HEK293 (cell line): ENCODE measurements around the gene CDT1.

ENCODE experiments used
- ELK4 ChIP-seq: IDR thresholded peaks from 2 replicates; pipeline ENCODE4 v1.6.1; 2011; ENCODE audit warnings: mild to moderate bottlenecking, low read depth, low read length, borderline replicate concordance
- HOXD13 ChIP-seq: sonication (generic); formaldehyde crosslinking; IDR thresholded peaks from 2 replicates; pipeline ENCODE4 v1.8.0; 2022; ENCODE audit warnings: missing genetic modification reagents, borderline replicate concordance
- REST ChIP-seq: fragments of 450-650 bp; formaldehyde crosslinking; IDR thresholded peaks from 2 replicates; pipeline ENCODE4 v1.5.1; 2016; ENCODE audit warnings: missing biosample characterization, missing genetic modification characterization
- ZBTB20 ChIP-seq: fragments of 450-650 bp; formaldehyde crosslinking; IDR thresholded peaks from 2 replicates; pipeline ENCODE4 v1.5.1; 2016; ENCODE audit warnings: missing biosample characterization, missing genetic modification characterization
- ZBTB21 ChIP-seq: fragments of 450-650 bp; formaldehyde crosslinking; IDR thresholded peaks from 2 replicates; pipeline ENCODE4 v1.5.1; 2017; ENCODE audit warnings: missing biosample characterization, missing genetic modification characterization
- ZBTB48 ChIP-seq: fragments of 450-650 bp; formaldehyde crosslinking; IDR thresholded peaks from 2 replicates; pipeline ENCODE4 v1.5.1; 2016; ENCODE audit warnings: missing biosample characterization, missing genetic modification characterization
- ZBTB7A ChIP-seq: fragments of 450-650 bp; formaldehyde crosslinking; IDR thresholded peaks from 2 replicates; pipeline ENCODE4 v1.5.1; 2016; ENCODE audit warnings: low read depth, missing biosample characterization, missing genetic modification characterization
- ZNF174 ChIP-seq: fragments of 450-650 bp; formaldehyde crosslinking; IDR thresholded peaks from 2 replicates; pipeline ENCODE4 v1.5.0; 2017; ENCODE audit warnings: missing biosample characterization, mild to moderate bottlenecking, missing genetic modification characterization
- ZNF19 ChIP-seq: fragments of 450-650 bp; formaldehyde crosslinking; IDR thresholded peaks from 2 replicates; pipeline ENCODE4; 2016; ENCODE audit warnings: missing biosample characterization, missing genetic modification characterization, low read depth
- ZNF211 ChIP-seq: fragments of 450-650 bp; formaldehyde crosslinking; IDR thresholded peaks from 2 replicates; pipeline ENCODE4 v1.5.1; 2016; ENCODE audit warnings: low read depth, missing biosample characterization, missing genetic modification characterization
- ZNF266 ChIP-seq: fragments of 450-650 bp; formaldehyde crosslinking; IDR thresholded peaks from 2 replicates; pipeline ENCODE4 v1.5.1; 2016; ENCODE audit warnings: missing biosample characterization, missing genetic modification characterization, low read depth
- ZNF324 ChIP-seq: fragments of 450-650 bp; formaldehyde crosslinking; IDR thresholded peaks from 2 replicates; pipeline ENCODE4 v1.5.1; 2016; ENCODE audit warnings: missing biosample characterization, missing genetic modification characterization
- ZNF48 ChIP-seq: fragments of 450-650 bp; formaldehyde crosslinking; IDR thresholded peaks from 2 replicates; pipeline ENCODE4 v1.5.1; 2016; ENCODE audit warnings: missing biosample characterization, missing genetic modification characterization
- ZNF558 ChIP-seq: fragments of 450-650 bp; formaldehyde crosslinking; IDR thresholded peaks from 2 replicates; pipeline ENCODE4 v1.5.1; 2016; ENCODE audit warnings: missing biosample characterization, missing genetic modification characterization
- ZNF561 ChIP-seq: fragments of 450-650 bp; IDR thresholded peaks from 2 replicates; pipeline ENCODE4 v1.5.1; 2018; ENCODE audit warnings: missing biosample characterization, missing genetic modification characterization, borderline replicate concordance
- ZNF585B ChIP-seq: fragments of 450-650 bp; formaldehyde crosslinking; IDR thresholded peaks from 2 replicates; pipeline ENCODE4 v1.5.1; 2016; ENCODE audit warnings: missing biosample characterization, missing genetic modification characterization
- ZNF621 ChIP-seq: fragments of 450-650 bp; formaldehyde crosslinking; IDR thresholded peaks from 2 replicates; pipeline ENCODE4 v1.5.1; 2017; ENCODE audit warnings: missing biosample characterization, missing genetic modification characterization
- ZNF629 ChIP-seq: fragments of 450-650 bp; formaldehyde crosslinking; IDR thresholded peaks from 2 replicates; pipeline ENCODE4 v1.5.1; 2017; ENCODE audit warnings: missing biosample characterization, missing genetic modification characterization
- ZNF639 ChIP-seq: fragments of 450-650 bp; formaldehyde crosslinking; IDR thresholded peaks from 2 replicates; pipeline ENCODE4 v1.5.1; 2016; ENCODE audit warnings: missing biosample characterization, missing genetic modification characterization
- ZNF76 ChIP-seq: fragments of 450-650 bp; formaldehyde crosslinking; IDR thresholded peaks from 2 replicates; pipeline ENCODE4; 2016; ENCODE audit warnings: low read depth, missing biosample characterization, missing genetic modification characterization, borderline replicate concordance
- ZNF768 ChIP-seq: fragments of 450-650 bp; formaldehyde crosslinking; IDR thresholded peaks from 2 replicates; pipeline ENCODE4 v1.5.1; 2018; ENCODE audit warnings: missing biosample characterization, mild to moderate bottlenecking, missing genetic modification characterization
- ZSCAN4 ChIP-seq: fragments of 450-650 bp; formaldehyde crosslinking; IDR thresholded peaks from 2 replicates; pipeline ENCODE4 v1.5.1; 2017; ENCODE audit warnings: missing biosample characterization, missing genetic modification characterization
- TF ChIP-seq, protein P1 (sequence below): fragments of 450-650 bp; formaldehyde crosslinking; IDR thresholded peaks from 2 replicates; pipeline ENCODE4 v1.5.1; 2016; ENCODE audit warnings: missing biosample characterization, missing genetic modification characterization
- TF ChIP-seq, protein P2 (sequence below): fragments of 450-650 bp; formaldehyde crosslinking; IDR thresholded peaks from 2 replicates; pipeline ENCODE4 v1.5.1; 2016; ENCODE audit warnings: missing biosample characterization, missing genetic modification characterization
- TF ChIP-seq, protein P3 (sequence below): fragments of 450-650 bp; formaldehyde crosslinking; IDR thresholded peaks from 2 replicates; pipeline ENCODE4 v1.5.1; 2017; ENCODE audit warnings: missing biosample characterization, missing genetic modification characterization

Gene CDT1

GRCh38 chr16:88782454-88783390 lies 20.9 kb upstream of the CDT1 start (continued):
- TF ChIP-seq, protein P1, sequence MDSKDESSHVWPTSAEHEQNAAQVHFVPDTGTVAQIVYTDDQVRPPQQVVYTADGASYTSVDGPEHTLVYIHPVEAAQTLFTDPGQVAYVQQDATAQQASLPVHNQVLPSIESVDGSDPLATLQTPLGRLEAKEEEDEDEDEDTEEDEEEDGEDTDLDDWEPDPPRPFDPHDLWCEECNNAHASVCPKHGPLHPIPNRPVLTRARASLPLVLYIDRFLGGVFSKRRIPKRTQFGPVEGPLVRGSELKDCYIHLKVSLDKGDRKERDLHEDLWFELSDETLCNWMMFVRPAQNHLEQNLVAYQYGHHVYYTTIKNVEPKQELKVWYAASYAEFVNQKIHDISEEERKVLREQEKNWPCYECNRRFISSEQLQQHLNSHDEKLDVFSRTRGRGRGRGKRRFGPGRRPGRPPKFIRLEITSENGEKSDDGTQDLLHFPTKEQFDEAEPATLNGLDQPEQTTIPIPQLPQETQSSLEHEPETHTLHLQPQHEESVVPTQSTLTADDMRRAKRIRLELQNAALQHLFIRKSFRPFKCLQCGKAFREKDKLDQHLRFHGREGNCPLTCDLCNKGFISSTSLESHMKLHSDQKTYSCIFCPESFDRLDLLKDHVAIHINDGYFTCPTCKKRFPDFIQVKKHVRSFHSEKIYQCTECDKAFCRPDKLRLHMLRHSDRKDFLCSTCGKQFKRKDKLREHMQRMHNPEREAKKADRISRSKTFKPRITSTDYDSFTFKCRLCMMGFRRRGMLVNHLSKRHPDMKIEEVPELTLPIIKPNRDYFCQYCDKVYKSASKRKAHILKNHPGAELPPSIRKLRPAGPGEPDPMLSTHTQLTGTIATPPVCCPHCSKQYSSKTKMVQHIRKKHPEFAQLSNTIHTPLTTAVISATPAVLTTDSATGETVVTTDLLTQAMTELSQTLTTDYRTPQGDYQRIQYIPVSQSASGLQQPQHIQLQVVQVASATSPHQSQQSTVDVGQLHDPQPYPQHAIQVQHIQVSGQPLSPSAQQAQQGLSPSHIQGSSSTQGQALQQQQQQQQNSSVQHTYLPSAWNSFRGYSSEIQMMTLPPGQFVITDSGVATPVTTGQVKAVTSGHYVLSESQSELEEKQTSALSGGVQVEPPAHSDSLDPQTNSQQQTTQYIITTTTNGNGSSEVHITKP (tag by site-specific recombination): no peak; the same call in 1 of the 2 replicates
- TF ChIP-seq ZNF48 (tag by site-specific recombination): no peak
- TF ChIP-seq, protein P2, sequence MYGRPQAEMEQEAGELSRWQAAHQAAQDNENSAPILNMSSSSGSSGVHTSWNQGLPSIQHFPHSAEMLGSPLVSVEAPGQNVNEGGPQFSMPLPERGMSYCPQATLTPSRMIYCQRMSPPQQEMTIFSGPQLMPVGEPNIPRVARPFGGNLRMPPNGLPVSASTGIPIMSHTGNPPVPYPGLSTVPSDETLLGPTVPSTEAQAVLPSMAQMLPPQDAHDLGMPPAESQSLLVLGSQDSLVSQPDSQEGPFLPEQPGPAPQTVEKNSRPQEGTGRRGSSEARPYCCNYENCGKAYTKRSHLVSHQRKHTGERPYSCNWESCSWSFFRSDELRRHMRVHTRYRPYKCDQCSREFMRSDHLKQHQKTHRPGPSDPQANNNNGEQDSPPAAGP (tag by site-specific recombination): 0 out of 2 replicates have a peak, but pooled peaks have one; percentile 23
- TF ChIP-seq ELK4: no peak
- TF ChIP-seq ZNF558: no peak
- no peak for TF ChIP-seq ZNF174
- TF ChIP-seq ZBTB21 (tag by site-specific recombination): no peak
- TF ChIP-seq ZBTB7A (tag by site-specific recombination): no peak
- no peak for TF ChIP-seq ZNF639 (tag by site-specific recombination)
- TF ChIP-seq ZNF76 (tag by site-specific recombination): no peak
- no peak for TF ChIP-seq ZSCAN4 (tag by site-specific recombination)
- TF ChIP-seq ZBTB48 (tag by site-specific recombination): no peak
- no peak for TF ChIP-seq ZNF621 (tag by site-specific recombination)
- TF ChIP-seq ZNF324 (tag by site-specific recombination): no peak
- TF ChIP-seq ZNF585B (tag by site-specific recombination): no peak
- TF ChIP-seq ZNF629 (tag by site-specific recombination): no peak
- no peak for TF ChIP-seq ZNF266
- no peak for TF ChIP-seq ZNF211
- TF ChIP-seq, protein P3, sequence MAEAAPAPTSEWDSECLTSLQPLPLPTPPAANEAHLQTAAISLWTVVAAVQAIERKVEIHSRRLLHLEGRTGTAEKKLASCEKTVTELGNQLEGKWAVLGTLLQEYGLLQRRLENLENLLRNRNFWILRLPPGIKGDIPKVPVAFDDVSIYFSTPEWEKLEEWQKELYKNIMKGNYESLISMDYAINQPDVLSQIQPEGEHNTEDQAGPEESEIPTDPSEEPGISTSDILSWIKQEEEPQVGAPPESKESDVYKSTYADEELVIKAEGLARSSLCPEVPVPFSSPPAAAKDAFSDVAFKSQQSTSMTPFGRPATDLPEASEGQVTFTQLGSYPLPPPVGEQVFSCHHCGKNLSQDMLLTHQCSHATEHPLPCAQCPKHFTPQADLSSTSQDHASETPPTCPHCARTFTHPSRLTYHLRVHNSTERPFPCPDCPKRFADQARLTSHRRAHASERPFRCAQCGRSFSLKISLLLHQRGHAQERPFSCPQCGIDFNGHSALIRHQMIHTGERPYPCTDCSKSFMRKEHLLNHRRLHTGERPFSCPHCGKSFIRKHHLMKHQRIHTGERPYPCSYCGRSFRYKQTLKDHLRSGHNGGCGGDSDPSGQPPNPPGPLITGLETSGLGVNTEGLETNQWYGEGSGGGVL: peak; percentile 83
- no peak for TF ChIP-seq ZNF561 (tag by site-specific recombination)
- TF ChIP-seq ZNF768 (tag by site-specific recombination): no peak
- TF ChIP-seq REST (tag by site-specific recombination): no peak
- no peak for TF ChIP-seq ZNF19 (tag by site-specific recombination)
- TF ChIP-seq ZBTB20 (tag by site-specific recombination): peak; percentile 69
- no peak for TF ChIP-seq HOXD13 (CRISPR knock-in tag)
